Smooth muscle cell (in vitro differentiated cells): ENCODE results near the gene USP32. TPM values are rescaled to one million over a fixed set of nuclear protein-coding genes. Genes with fewer than 3 reads are reported as not detected.

ENCODE experiments used
- DNase-seq: peaks from one replicate; lab custom pipeline; 2025; ENCODE audit not compliant: unreplicated experiment; lab: John Stamatoyannopoulos, UW
- H2AFZ ChIP-seq: fragments of 200-600 bp; sonication (generic); 2 replicates; pipeline ENCODE4 v1.6.0; 2016; ENCODE audit warnings: antibody characterized with exemption, low read depth, mild to moderate bottlenecking
- H3F3A ChIP-seq: fragments of 200-600 bp; sonication (generic); 2 replicates; pipeline ENCODE4 v1.6.0; 2017; ENCODE audit warnings: antibody characterized with exemption, low read depth
- H3K27ac ChIP-seq: fragments of 200-600 bp; sonication (generic); 2 replicates; pipeline ENCODE4 v1.5.1; 2016; ENCODE audit warnings: low read depth, mild to moderate bottlenecking
- H3K27me3 ChIP-seq: fragments of 200-600 bp; sonication (generic); 2 replicates; pipeline ENCODE4 v1.6.1; 2016; ENCODE audit warnings: low read depth, mild to moderate bottlenecking
- H3K36me3 ChIP-seq: fragments of 200-600 bp; sonication (generic); 2 replicates; pipeline ENCODE4 v1.5.1; 2016; ENCODE audit warnings: low read depth
- H3K4me1 ChIP-seq: fragments of 200-600 bp; sonication (generic); 2 replicates; pipeline ENCODE4 v1.5.1; 2016; ENCODE audit warnings: low read depth
- H3K4me2 ChIP-seq: fragments of 200-600 bp; sonication (generic); 2 replicates; pipeline ENCODE4 v1.6.0; 2016; ENCODE audit warnings: mild to moderate bottlenecking
- H3K4me3 ChIP-seq: fragments of 200-600 bp; sonication (generic); 2 replicates; pipeline ENCODE4 v1.5.1; 2016; ENCODE audit warnings: mild to moderate bottlenecking
- H3K79me2 ChIP-seq: fragments of 200-600 bp; sonication (generic); 2 replicates; pipeline ENCODE4 v1.6.0; 2016; ENCODE audit warnings: low read depth, mild to moderate bottlenecking
- H3K9ac ChIP-seq: fragments of 200-600 bp; sonication (generic); 2 replicates; pipeline ENCODE4 v1.6.0; 2016; ENCODE audit warnings: low read depth
- H3K9me3 ChIP-seq: fragments of 200-600 bp; sonication (generic); replicated peaks from 2 replicates; pipeline ENCODE4 v1.5.1; 2016; ENCODE audit warnings: low read depth
- H4K20me1 ChIP-seq: fragments of 200-600 bp; sonication (generic); 2 replicates; pipeline ENCODE4 v1.6.0; 2016; ENCODE audit warnings: low read depth
- WGBS: methylation state at CpG from one replicate; pipeline ENCODE4 v1.1.7; 2016; ENCODE audit warnings: low lambda C conversion rate; 5-methylcytosine and 5-hydroxymethylcytosine counted together
- polyA plus RNA-seq: library from polyadenylated mRNA; unstranded; fragments of >200 nt; fragmentation: Nextera tagmentation; extraction: Ambion mirVana; gene quantifications from 2 replicates; pipeline ENCODE4 v1.2.1, GENCODE V29; 2016
- total RNA-seq: library from RNA; depleted of rRNA; stranded (reverse); fragments of >200 nt; gene quantifications from 2 replicates; pipeline ENCODE4 v1.2.3, GENCODE V29; 2014
- TF ChIP-seq, protein P1 (sequence below): fragments of 200-600 bp; sonication (generic); IDR thresholded peaks from 2 replicates; pipeline ENCODE4 v1.5.1; 2017; ENCODE audit warnings: borderline replicate concordance, mild to moderate bottlenecking, antibody characterized with exemption; ENCODE audit not compliant: insufficient read depth, poor library complexity, severe bottlenecking

USP32 gene
- total and polyA plus RNA-seq, 2 experiments from 2014 or later: 10.5 to 21.7 TPM

DNA sequence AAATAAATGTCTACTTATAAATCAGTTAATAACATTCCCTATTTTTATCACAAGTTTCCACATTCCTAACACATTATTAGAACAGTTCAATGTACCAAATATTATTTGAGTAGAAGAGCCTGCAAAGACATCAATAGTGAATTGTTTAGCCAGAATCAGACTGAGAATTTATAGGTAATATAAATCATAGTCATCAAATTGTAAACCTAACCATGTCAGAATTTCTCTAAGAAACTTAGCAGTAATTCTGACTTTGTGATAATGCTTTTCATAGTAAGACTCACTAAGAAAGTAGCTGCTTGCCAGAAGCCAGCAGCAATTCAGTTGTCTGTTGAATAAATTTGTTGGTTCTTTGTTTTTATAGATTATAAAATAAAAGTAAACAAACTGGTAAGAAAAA, 111.3 kb downstream of the USP32 start:
- H3K9ac ChIP-seq: no peak overlapping the region
- H3K27ac ChIP-seq: no peak overlapping the region
- H3K9me3 ChIP-seq: no peaks in the 10 kb centered on the region
- no peaks in the 10 kb centered on the region for H3K27me3 ChIP-seq
- DNase-seq: no peak
- H3K36me3 ChIP-seq: no peaks in the 10 kb centered on the region
- no peak overlapping the region for H3K4me3 ChIP-seq
- TF ChIP-seq, protein P1, sequence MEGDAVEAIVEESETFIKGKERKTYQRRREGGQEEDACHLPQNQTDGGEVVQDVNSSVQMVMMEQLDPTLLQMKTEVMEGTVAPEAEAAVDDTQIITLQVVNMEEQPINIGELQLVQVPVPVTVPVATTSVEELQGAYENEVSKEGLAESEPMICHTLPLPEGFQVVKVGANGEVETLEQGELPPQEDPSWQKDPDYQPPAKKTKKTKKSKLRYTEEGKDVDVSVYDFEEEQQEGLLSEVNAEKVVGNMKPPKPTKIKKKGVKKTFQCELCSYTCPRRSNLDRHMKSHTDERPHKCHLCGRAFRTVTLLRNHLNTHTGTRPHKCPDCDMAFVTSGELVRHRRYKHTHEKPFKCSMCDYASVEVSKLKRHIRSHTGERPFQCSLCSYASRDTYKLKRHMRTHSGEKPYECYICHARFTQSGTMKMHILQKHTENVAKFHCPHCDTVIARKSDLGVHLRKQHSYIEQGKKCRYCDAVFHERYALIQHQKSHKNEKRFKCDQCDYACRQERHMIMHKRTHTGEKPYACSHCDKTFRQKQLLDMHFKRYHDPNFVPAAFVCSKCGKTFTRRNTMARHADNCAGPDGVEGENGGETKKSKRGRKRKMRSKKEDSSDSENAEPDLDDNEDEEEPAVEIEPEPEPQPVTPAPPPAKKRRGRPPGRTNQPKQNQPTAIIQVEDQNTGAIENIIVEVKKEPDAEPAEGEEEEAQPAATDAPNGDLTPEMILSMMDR: no peak
- H3K4me1 ChIP-seq: no peaks in the 10 kb centered on the region
- no peaks in the 10 kb centered on the region for H3F3A ChIP-seq
- H4K20me1 ChIP-seq: peaks cover 10% of the 10 kb centered on the region
- no peak overlapping the region for H2AFZ ChIP-seq
- H3K4me2 ChIP-seq: no peak overlapping the region
- no peaks in the 10 kb centered on the region for H3K79me2 ChIP-seq

DNA sequence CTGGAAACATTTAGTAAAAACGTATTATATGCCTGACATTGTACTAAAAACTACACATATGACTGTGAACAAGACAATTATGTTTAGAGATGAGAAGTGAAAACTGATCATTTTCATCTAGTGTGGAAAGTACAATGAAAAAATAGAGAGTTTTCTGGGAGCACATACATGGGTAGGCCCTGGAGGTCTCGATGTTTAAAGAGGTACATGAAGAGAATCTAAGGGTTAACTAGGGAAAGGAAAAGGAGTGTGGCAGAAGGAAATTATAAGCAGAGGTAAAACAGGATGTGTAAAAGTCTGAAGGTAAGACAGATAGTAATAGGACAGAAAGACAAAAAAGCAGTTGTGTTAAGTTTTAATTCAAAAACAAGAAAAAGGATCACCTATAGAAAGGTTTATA, 113.7 kb downstream of the USP32 start:
- TF ChIP-seq, protein P1: no peak
- peaks cover 5% of the 10 kb centered on the region for H3K4me1 ChIP-seq
- H3K4me2 ChIP-seq: no peak overlapping the region
- H3K9ac ChIP-seq: no peak overlapping the region
- no peaks in the 10 kb centered on the region for H3F3A ChIP-seq
- DNase-seq: no peak
- no peaks in the 10 kb centered on the region for H3K79me2 ChIP-seq
- H2AFZ ChIP-seq: no peak overlapping the region
- H4K20me1 ChIP-seq: no peaks in the 10 kb centered on the region
- no peak overlapping the region for H3K27ac ChIP-seq
- WGBS: 97% methylated on average over 2 of the region's 2 CpGs
- no peaks in the 10 kb centered on the region for H3K36me3 ChIP-seq
- H3K4me3 ChIP-seq: no peak overlapping the region
- no peaks in the 10 kb centered on the region for H3K27me3 ChIP-seq
- H3K9me3 ChIP-seq: no peaks in the 10 kb centered on the region

DNA sequence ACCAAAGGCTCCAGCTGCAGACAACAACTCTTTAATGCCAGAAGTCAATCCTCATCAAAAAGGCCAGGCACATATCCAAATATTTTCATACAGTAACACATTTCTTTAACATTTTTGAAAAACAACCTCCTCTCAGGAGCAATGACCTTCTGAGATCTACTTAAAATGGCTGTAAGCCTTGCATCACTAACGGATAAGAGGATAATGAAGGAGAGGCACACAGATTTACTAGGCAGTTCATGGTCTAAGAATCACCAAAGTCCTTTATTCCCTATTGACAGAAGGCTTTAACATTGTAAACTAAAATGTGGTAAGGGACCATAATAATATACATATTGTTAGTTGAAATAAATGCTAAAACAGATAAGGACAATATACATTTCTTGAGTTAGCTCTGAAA, 114.7 kb downstream of the USP32 start:
- Histone ChIP-seq H3K27ac (no peak overlapping the region), H3F3A (no peaks in the 10 kb centered on the region), H3K9ac (no peak overlapping the region), H2AFZ (no peak overlapping the region), H3K79me2 (no peaks in the 10 kb centered on the region), H3K4me2 (no peak overlapping the region), H3K4me1 (peaks cover 5% of the 10 kb centered on the region), H3K27me3 (no peaks in the 10 kb centered on the region), H4K20me1 (no peaks in the 10 kb centered on the region), H3K4me3 (no peak overlapping the region), H3K36me3 (no peaks in the 10 kb centered on the region), H3K9me3 (no peaks in the 10 kb centered on the region)
- no peak for DNase-seq
- WGBS: 93% methylated on average over 1 of the region's 1 CpG
- TF ChIP-seq, protein P1: no peak

DNA sequence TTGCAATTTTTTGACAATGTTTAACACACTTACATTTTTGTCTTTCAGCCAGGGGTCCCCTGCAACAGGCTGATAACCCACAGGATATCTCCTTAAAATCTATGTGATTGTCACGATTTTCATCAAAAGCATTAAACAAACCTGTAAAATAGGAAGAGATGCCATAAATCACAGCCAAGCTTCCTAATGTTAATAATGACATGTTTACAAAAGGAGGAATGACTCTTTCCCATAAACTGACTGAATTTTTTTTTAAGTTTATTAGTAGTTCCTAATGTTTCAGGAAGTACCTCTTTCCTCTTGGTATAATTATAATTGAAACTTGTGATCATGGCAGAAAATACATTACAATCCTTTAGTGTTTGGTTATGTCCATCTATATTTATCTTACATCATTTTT, 122.5 kb downstream of the USP32 start:
- H3K27ac ChIP-seq: no peak overlapping the region
- no peaks in the 10 kb centered on the region for H3K27me3 ChIP-seq
- H3F3A ChIP-seq: no peaks in the 10 kb centered on the region
- H3K36me3 ChIP-seq: no peaks in the 10 kb centered on the region
- DNase-seq: no peak
- H3K79me2 ChIP-seq: no peaks in the 10 kb centered on the region
- 100% methylated on average over 1 of the region's 1 CpG for WGBS
- no peaks in the 10 kb centered on the region for H4K20me1 ChIP-seq
- TF ChIP-seq, protein P1: no peak
- H2AFZ ChIP-seq: no peak overlapping the region
- H3K4me3 ChIP-seq: no peak overlapping the region
- no peaks in the 10 kb centered on the region for H3K4me1 ChIP-seq
- no peak overlapping the region for H3K9ac ChIP-seq
- H3K9me3 ChIP-seq: no peaks in the 10 kb centered on the region
- H3K4me2 ChIP-seq: no peak overlapping the region
